BE2C (cell line): ENCODE results near the gene ATAD2B.

ENCODE experiments used
- DNase-seq: peaks from one replicate; pipeline ENCODE4 v3.0.0-alpha.2; 2020
- H3K27me3 ChIP-seq: fragments of 250-450 bp; sonication (Bioruptor Pico); 2 replicates; pipeline ENCODE4 v1.5.1; 2020; ENCODE audit warnings: mild to moderate bottlenecking
- H3K36me3 ChIP-seq: fragments of 250-450 bp; sonication (Bioruptor Pico); 2 replicates; pipeline ENCODE4 v1.5.1; 2020; ENCODE audit warnings: mild to moderate bottlenecking
- H3K4me1 ChIP-seq: fragments of 250-450 bp; sonication (Bioruptor Pico); 2 replicates; pipeline ENCODE4 v1.5.1; 2020
- H3K4me3 ChIP-seq: 2 replicates; pipeline ENCODE4 v1.5.1; 2011; ENCODE audit warnings: low read depth, low read length
- H3K9me3 ChIP-seq: fragments of 250-450 bp; sonication (Bioruptor Pico); 2 replicates; pipeline ENCODE4 v1.5.1; 2020
- CTCF ChIP-seq: IDR thresholded peaks from 2 replicates; pipeline ENCODE4 v1.5.1; 2012; ENCODE audit warnings: mild to moderate bottlenecking, low read depth, low read length

Gene ATAD2B

GRCh38 chr2:23844905-23845304, 82.0 kb downstream of the ATAD2B start:
- Histone ChIP-seq H3K36me3 (peaks cover 6% of the 10 kb centered on the region; the same call in 1 of the 2 replicates), H3K4me1 (no peaks in the 10 kb centered on the region; the same call in 1 of the 2 replicates), H3K9me3 (no peaks in the 10 kb centered on the region), H3K4me3 (no peak overlapping the region), H3K27me3 (no peaks in the 10 kb centered on the region)
- TF ChIP-seq CTCF = no peak
- DNase-seq = no peak

GRCh38 chr2:23843051-23843976, 83.6 kb downstream of the ATAD2B start:
- Histone ChIP-seq H3K4me1 (no peaks in the 10 kb centered on the region; the same call in 1 of the 2 replicates), H3K4me3 (no peak overlapping the region), H3K36me3 (peaks cover 6% of the 10 kb centered on the region; the same call in 1 of the 2 replicates), H3K9me3 (no peaks in the 10 kb centered on the region), H3K27me3 (no peaks in the 10 kb centered on the region)
- no peak for DNase-seq
- TF ChIP-seq CTCF = no peak

- Histone ChIP-seq H3K4me1 (no peaks in the 10 kb centered on the region; the same call in 1 of the 2 replicates), H3K9me3 (no peaks in the 10 kb centered on the region), H3K27me3 (no peaks in the 10 kb centered on the region), H3K36me3 (peaks cover 14% of the 10 kb centered on the region), H3K4me3 (no peak overlapping the region)
- no peak for TF ChIP-seq CTCF
- no peak for DNase-seq
Measured at GRCh38 chr2:23839919-23840578, 86.9 kb downstream of the ATAD2B start.

- Histone ChIP-seq H3K4me3 (no peak overlapping the region), H3K4me1 (no peaks in the 10 kb centered on the region; the same call in 1 of the 2 replicates), H3K36me3 (peaks cover 14% of the 10 kb centered on the region), H3K27me3 (no peaks in the 10 kb centered on the region), H3K9me3 (no peaks in the 10 kb centered on the region)
- no peak for TF ChIP-seq CTCF
- DNase-seq = no peak
Measured at GRCh38 chr2:23838996-23839395, 87.9 kb downstream of the ATAD2B start.

DNA sequence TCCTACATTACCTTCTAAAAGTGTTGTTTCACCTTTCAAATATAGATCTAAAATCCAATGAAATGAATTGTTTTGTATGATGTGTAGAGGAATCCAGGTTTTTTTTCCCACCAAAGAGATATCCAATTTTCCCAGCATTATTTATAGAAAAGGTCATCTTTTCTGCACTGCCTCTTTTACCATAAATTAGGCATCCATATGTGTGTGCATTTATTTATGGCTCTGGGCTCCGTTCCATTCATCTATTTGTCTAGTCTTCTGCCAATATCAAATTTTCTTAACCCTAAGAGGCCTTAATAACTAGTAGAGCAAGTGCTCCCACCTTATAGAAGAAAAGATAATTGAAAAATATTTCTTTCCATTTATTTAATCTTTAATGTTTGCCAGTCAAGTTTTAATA, 88.3 kb downstream of the ATAD2B start:
- TF ChIP-seq CTCF = no peak
- Histone ChIP-seq H3K27me3 (no peaks in the 10 kb centered on the region), H3K4me3 (no peak overlapping the region), H3K36me3 (peaks cover 14% of the 10 kb centered on the region), H3K9me3 (no peaks in the 10 kb centered on the region), H3K4me1 (no peaks in the 10 kb centered on the region; the same call in 1 of the 2 replicates)
- DNase-seq = no peak
